ENCODE results near the gene SNX9. TPM values are rescaled to one million over a fixed set of nuclear protein-coding genes. Genes with fewer than 3 reads are reported as not detected.

The SNX9 gene
- total and polyA plus RNA-seq, 2 of the 8 experiments (the other 6 are each of a cell fraction or from before 2014, with no cell fraction given): 11.8 to 23.2 TPM

- Histone ChIP-seq H3K9me3 (ENCODE audit: insufficient read depth in 2 of 2, low read depth in 1 of 2, low read length in 1 of 2) (no peaks in the 10 kb centered on the region), H3K4me3 (ENCODE audit: extremely low read depth in 1 of 4, insufficient read depth in 2 of 4, low read depth in 3 of 4, low read length in 4 of 4) (no peak overlapping the region), H3K14ac (ENCODE audit: insufficient read length) (no peak overlapping the region), H3K27me3 (replicated peaks in 1 of 4; ENCODE audit: control insufficient read depth in 3 of 4, extremely low read depth in 1 of 4, insufficient read depth in 3 of 4, low read length in 3 of 4) (no peaks in the 10 kb centered on the region), H3K9ac (replicated peaks in 1 of 4; ENCODE audit: extremely low read depth in 1 of 4, low read depth in 3 of 4, low read length in 3 of 4) (no peak overlapping the region), H3K23ac (ENCODE audit: insufficient read length) (no peak overlapping the region), H3K18ac (ENCODE audit: extremely low read depth, low read length) (peak overlapping the region; percentile 55; the same call in 1 of the 2 replicates), H4K91ac (replicated peaks; ENCODE audit: insufficient read length, low read length) (no peak overlapping the region), H2AFZ (ENCODE audit: low read length) (no peak overlapping the region), H2AK5ac (ENCODE audit: low read depth, low read length) (no peak overlapping the region), H3K56ac (replicated peaks; ENCODE audit: insufficient read length, low read depth, low read length) (no peak overlapping the region), H3K23me2 (ENCODE audit: low read depth, low read length) (no peaks in the 10 kb centered on the region), H2BK12ac (ENCODE audit: low read depth, low read length) (no peak overlapping the region), H3K79me2 (ENCODE audit: control insufficient read depth in 1 of 2, insufficient read depth in 2 of 2, low read length in 2 of 2) (peaks cover 10 to 100% of the 10 kb centered on the region in 2 experiments), H3K36me3 (ENCODE audit: control insufficient read depth in 2 of 4, insufficient read depth in 4 of 4, low read length in 3 of 4) (no peaks in the 10 kb centered on the region; a peak in 1 of 8 replicates), H4K5ac (ENCODE audit: insufficient read length, low read depth, low read length) (no peak overlapping the region), H3K4me1 (replicated peaks in 1 of 4; ENCODE audit: control insufficient read depth in 3 of 4, insufficient read depth in 4 of 4, low read length in 3 of 4) (peaks cover 1 to 14% (median 10%) of the 10 kb centered on the region in 4 experiments; a peak in 5 of 7 replicates), H3K4me2 (ENCODE audit: insufficient read depth in 1 of 2, low read depth in 2 of 2, low read length in 2 of 2) (no peak overlapping the region), H4K8ac (ENCODE audit: extremely low read depth, insufficient read depth, low read length) (no peak overlapping the region), H2BK15ac (ENCODE audit: low read length) (no peak overlapping the region), H3K79me1 (ENCODE audit: low read depth, low read length) (peaks cover 10% of the 10 kb centered on the region), H4K20me1 (replicated peaks in 1 of 2; ENCODE audit: control insufficient read depth in 1 of 2, insufficient read depth in 2 of 2, low read length in 2 of 2) (peaks cover 3 to 7% of the 10 kb centered on the region in 2 experiments), H2BK5ac (ENCODE audit: low read depth, low read length) (peak overlapping the region; percentile 62; the same call in 1 of the 2 replicates), H2BK20ac (ENCODE audit: low read length) (no peak overlapping the region), H3K27ac (ENCODE audit: low read depth, low read length) (no peak overlapping the region), H3K4ac (replicated peaks; ENCODE audit: insufficient read length, low read depth, low read length) (no peak overlapping the region), H2BK120ac (replicated peaks; ENCODE audit: low read depth, low read length) (no peak overlapping the region)
- ChIA-PET CTCF (ENCODE audit: partially characterized antibody) (interaction anchor here (0.8 to 1.3 kb wide), 3 partner anchors 24 to 92 kb away, joined by 3 to 4 read pairs (median 3); no protein-coding TSS in a partner anchor), POLR2A (ENCODE audit: partially characterized antibody) (interaction anchor here (0.7 kb wide), 1 partner anchor 14 kb away, joined by 3 read pairs; no protein-coding TSS in a partner anchor)
- TF ChIP-seq SRF (IDR thresholded peaks at IDR 0.05; ENCODE audit: low read depth, low read length): no peak
- TF ChIP-seq ATF3 (IDR thresholded peaks at IDR 0.05; ENCODE audit: insufficient read depth, low read depth, low read length): no peak
- no peak for TF ChIP-seq TBP (IDR thresholded peaks at IDR 0.05; ENCODE audit: low read depth, low read length)
- TF ChIP-seq NRF1 (IDR thresholded peaks at IDR 0.05; ENCODE audit: low read depth, low read length): no peak
- no peak for TF ChIP-seq KDM1A (IDR thresholded peaks at IDR 0.05; ENCODE audit: borderline replicate concordance, low read length)
- no peak for TF ChIP-seq HDAC2 (IDR thresholded peaks at IDR 0.05; ENCODE audit: borderline replicate concordance in 1 of 2, low read depth in 2 of 2, low read length in 2 of 2)
- no peak for TF ChIP-seq CHD2 (IDR thresholded peaks at IDR 0.05; ENCODE audit: low read length)
- no peak for TF ChIP-seq SIX5 (IDR thresholded peaks at IDR 0.05; ENCODE audit: low read depth, low read length)
- TF ChIP-seq POLR2A (IDR thresholded peaks at IDR 0.05; ENCODE audit: control extremely low read depth in 1 of 2, low read depth in 2 of 2, low read length in 2 of 2): no peak
- WGBS, 2 experiments (ENCODE audit: extremely low coverage in 1 of 2, insufficient coverage in 1 of 2, insufficient read length in 1 of 2, insufficient replicate concordance in 2 of 2, low coverage in 1 of 2, low lambda C conversion rate in 2 of 2, missing lambda C conversion rate in 1 of 2): 90% methylated on average over 5 of the region's 5 CpGs; no CpG with 5 or more reads in 1 of the 2 experiments
- DNase-seq (ENCODE audit: low read depth in 1 of 2, low spot score in 2 of 2) (no peak), FAIRE-seq (no peak)
Measured at GRCh38 chr6:157849288-157850017, 26.4 kb downstream of the SNX9 start.

Measured in H1 (cell line).